CD4-positive, CD25-positive, alpha-beta regulatory T cell (primary cell): ENCODE measurements around the gene TXNDC11. TPM values are rescaled to one million over a fixed set of nuclear protein-coding genes. Genes with fewer than 3 reads are reported as not detected.

Experiments
- ATAC-seq, 2 donors: fragments of 150-1000 bp; cut with Tn5 transposase; one replicate each; pipeline ENCODE4 v1.10.0; 2021; ENCODE audit warnings: low read depth in 2 of 2, moderate number of reproducible peaks in 2 of 2, moderate library complexity in 1 of 2
- DNase-seq, 3 donors: peaks; one replicate each; pipeline versions ENCODE4 v3.0.0 to v3.0.0-alpha.2; 2012 to 2022; ENCODE audit warnings: mixed read lengths in 1 of 3
- H3K27ac ChIP-seq: one replicate; pipeline ENCODE4 v1.7.0; 2013; ENCODE audit warnings: mild to moderate bottlenecking, low read length; ENCODE audit not compliant: insufficient read depth, poor library complexity, severe bottlenecking
- H3K27me3 ChIP-seq: one replicate; pipeline ENCODE4 v1.7.0; 2013; ENCODE audit warnings: low read length; ENCODE audit not compliant: control insufficient read depth, insufficient read depth
- H3K36me3 ChIP-seq: one replicate; pipeline ENCODE4 v1.7.0; 2013; ENCODE audit warnings: mild to moderate bottlenecking, low read length, moderate library complexity; ENCODE audit not compliant: control insufficient read depth, insufficient read depth
- H3K4me1 ChIP-seq: 2 replicates; pipeline ENCODE4 v1.7.0; 2013; ENCODE audit warnings: mild to moderate bottlenecking, low read length; ENCODE audit not compliant: insufficient read depth, control insufficient read depth, poor library complexity, severe bottlenecking
- H3K4me3 ChIP-seq: one replicate; pipeline ENCODE4 v1.7.0; 2013; ENCODE audit warnings: low read depth, mild to moderate bottlenecking, low read length, moderate library complexity
- H3K9me3 ChIP-seq, 2 experiments: 1 replicate in 1 of 2; 2 replicates in 1 of 2; pipeline ENCODE4 v1.7.0; 2013; ENCODE audit warnings: low read length in 2 of 2, mild to moderate bottlenecking in 1 of 2, moderate library complexity in 1 of 2; ENCODE audit not compliant: control insufficient read depth in 2 of 2
- H3K27ac Mint-ChIP-seq, 3 donors: one replicate each; pipeline ENCODE4 v1.8.0; 2020 to 2022; ENCODE audit warnings: mild to moderate bottlenecking in 3 of 3, mixed read lengths in 3 of 3, moderate library complexity in 2 of 3
- H3K27me3 Mint-ChIP-seq: one replicate; pipeline ENCODE4 v1.8.0; 2022; ENCODE audit warnings: mild to moderate bottlenecking, mixed read lengths
- H3K36me3 Mint-ChIP-seq: one replicate; pipeline ENCODE4 v1.8.0; 2020; ENCODE audit warnings: mixed read lengths
- H3K4me1 Mint-ChIP-seq, 4 donors: one replicate each; pipeline ENCODE4 v1.8.0; 2020 to 2022; ENCODE audit warnings: mixed read lengths in 4 of 4, mild to moderate bottlenecking in 1 of 4
- H3K4me3 Mint-ChIP-seq, 4 donors: one replicate each; pipeline ENCODE4 v1.8.0; 2020 to 2022; ENCODE audit warnings: mild to moderate bottlenecking in 4 of 4, mixed read lengths in 4 of 4, moderate library complexity in 3 of 4
- H3K9me3 Mint-ChIP-seq, 7 donors: one replicate each; pipeline ENCODE4 v1.8.0; 2020 to 2022; ENCODE audit warnings: mixed read lengths in 7 of 7, mild to moderate bottlenecking in 3 of 7, moderate library complexity in 2 of 7
- polyA plus RNA-seq, 4 donors: library from polyadenylated mRNA; unstranded; fragments of 300-500 nt; fragmentation: Illumina TruSeq; gene quantifications; one replicate each; pipeline ENCODE4 v1.2.3, GENCODE V29; 2021
- total RNA-seq: library from RNA; stranded (reverse); gene quantifications from one replicate; pipeline ENCODE4 v1.2.3, GENCODE V29; 2022

The TXNDC11 gene
- total and polyA plus RNA-seq, 5 donors from 2014 or later = 64.9 to 178 (median 71.3) TPM

DNA sequence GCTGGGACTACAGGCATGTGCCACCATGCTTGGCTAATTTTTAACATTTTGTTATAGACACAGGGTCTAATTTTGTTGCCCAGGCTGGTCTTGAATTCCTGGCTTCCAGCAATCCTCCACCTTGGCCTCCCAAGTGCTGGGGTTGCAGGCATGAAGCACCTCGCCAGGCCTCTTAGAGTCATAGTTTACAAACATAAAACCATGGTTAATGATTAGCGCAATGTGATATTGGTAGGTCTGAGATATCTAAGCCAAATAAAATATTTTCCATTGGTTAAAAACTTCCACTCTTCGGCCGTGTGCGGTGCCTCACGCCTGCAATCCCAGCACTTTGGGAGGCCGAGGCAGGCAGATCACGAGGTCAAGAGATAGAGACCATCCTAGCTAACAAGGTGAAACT, 16.6 kb downstream of the TXNDC11 start:
- no peak overlapping the region for H3K4me3 Mint-ChIP-seq
- Histone ChIP-seq H3K36me3 (peaks cover 69% of the 10 kb centered on the region), H3K9me3 (no peaks in the 10 kb centered on the region), H3K27ac (no peak overlapping the region), H3K4me1 (peaks cover 37% of the 10 kb centered on the region), H3K4me3 (no peak overlapping the region), H3K27me3 (no peaks in the 10 kb centered on the region)
- peaks cover 44 to 63% (median 55%) of the 10 kb centered on the region in 4 donors for H3K4me1 Mint-ChIP-seq
- DNase-seq = no peak
- H3K27me3 Mint-ChIP-seq = no peaks in the 10 kb centered on the region
- no peak for ATAC-seq
- peak overlapping the region in 1 of 3 donors; percentile 49 for H3K27ac Mint-ChIP-seq
- peaks cover 54% of the 10 kb centered on the region for H3K36me3 Mint-ChIP-seq
- no peaks in the 10 kb centered on the region for H3K9me3 Mint-ChIP-seq

DNA sequence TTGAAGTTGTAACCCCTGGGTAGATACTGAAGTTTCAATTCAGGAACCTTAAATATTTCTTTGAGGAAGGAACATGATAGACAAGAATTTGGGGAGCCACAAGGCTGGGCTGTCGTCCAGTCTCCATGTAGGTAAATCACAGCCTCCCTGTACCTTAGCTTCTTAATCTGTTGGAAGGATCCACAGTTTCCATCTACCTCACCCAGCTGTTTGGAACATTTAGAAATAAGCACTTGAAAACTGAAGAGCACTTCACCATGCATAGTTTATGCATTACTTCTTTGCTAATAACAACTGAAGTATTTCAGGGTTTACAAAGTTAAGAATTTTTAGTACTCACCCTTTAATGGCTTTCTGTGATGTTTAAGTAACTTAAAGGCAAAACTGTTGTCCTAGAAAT, 17.2 kb downstream of the TXNDC11 start:
- Histone ChIP-seq H3K4me3 (no peak overlapping the region), H3K4me1 (peaks cover 31% of the 10 kb centered on the region), H3K27me3 (no peaks in the 10 kb centered on the region), H3K9me3 (no peaks in the 10 kb centered on the region), H3K27ac (no peak overlapping the region), H3K36me3 (peaks cover 69% of the 10 kb centered on the region)
- no peaks in the 10 kb centered on the region for H3K9me3 Mint-ChIP-seq
- H3K36me3 Mint-ChIP-seq = peaks cover 51% of the 10 kb centered on the region
- ATAC-seq (no peak), DNase-seq (no peak)
- peak overlapping the region in 2 of 3 donors; percentile 26 to 40 for H3K27ac Mint-ChIP-seq
- no peaks in the 10 kb centered on the region for H3K27me3 Mint-ChIP-seq
- no peak overlapping the region for H3K4me3 Mint-ChIP-seq
- peaks cover 41 to 59% (median 51%) of the 10 kb centered on the region in 4 donors for H3K4me1 Mint-ChIP-seq

DNA sequence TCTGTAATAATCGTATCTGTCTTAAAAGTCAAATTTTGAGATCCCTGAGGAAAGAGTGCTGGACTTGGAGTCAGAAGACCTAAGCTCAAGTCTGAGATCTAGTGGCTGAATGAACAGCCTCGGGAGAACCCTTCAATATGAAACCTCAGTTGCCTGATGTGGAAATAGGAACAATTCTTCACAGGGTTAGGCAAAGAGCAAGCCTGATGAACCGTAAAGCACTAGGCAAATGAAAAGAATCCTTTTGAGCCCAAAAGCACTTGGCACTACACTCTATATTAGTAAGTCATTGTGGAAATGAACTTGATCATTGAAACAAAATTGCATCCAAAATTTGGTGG, 20.2 kb downstream of the TXNDC11 start:
- ATAC-seq (no peak), DNase-seq (no peak)
- Histone ChIP-seq H3K36me3 (peaks cover 79% of the 10 kb centered on the region), H3K27me3 (no peaks in the 10 kb centered on the region), H3K4me1 (peaks cover 2% of the 10 kb centered on the region), H3K27ac (no peak overlapping the region), H3K9me3 (no peaks in the 10 kb centered on the region), H3K4me3 (no peak overlapping the region)
- Mint-ChIP-seq H3K36me3 (peaks cover 37% of the 10 kb centered on the region), H3K27ac (peak overlapping the region; percentile 63 to 79 (median 70)), H3K4me1 (peaks cover 34 to 48% (median 39%) of the 10 kb centered on the region in 4 donors), H3K27me3 (no peaks in the 10 kb centered on the region), H3K9me3 (no peaks in the 10 kb centered on the region), H3K4me3 (no peak overlapping the region)

DNA sequence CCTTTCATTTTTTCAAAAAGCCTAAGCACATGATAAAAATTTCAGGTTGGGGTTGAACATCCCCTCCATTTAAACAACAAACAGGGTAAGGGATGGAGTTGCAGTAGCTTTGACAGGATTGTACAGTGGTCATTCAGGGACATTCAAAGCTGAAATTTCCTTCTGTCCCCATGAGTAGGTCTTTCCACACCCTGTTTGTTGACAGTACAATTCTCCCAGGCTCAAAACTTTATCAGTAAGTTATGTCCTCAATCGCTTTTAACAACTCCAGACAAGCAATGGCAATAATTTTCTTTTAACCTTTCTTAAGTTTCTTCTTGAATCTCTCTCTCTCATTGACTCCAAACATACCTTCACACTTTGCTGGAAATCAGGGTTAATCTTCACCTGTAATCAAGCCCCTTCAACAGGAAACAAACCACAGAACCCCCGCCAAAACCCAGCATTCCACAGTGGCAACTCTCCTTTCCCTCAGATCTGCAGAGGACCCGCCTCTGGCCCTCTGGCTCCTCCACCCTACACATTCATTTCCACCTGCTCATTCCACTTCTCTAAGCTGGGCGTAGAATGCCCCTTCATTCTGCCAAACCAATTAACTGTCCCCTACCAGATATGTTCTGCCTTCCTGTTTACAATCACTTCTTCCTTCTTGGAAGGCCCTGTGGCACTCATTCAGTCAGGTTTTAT, 20.7 kb downstream of the TXNDC11 start:
- Histone ChIP-seq H3K4me3 (no peak overlapping the region), H3K36me3 (peaks cover 79% of the 10 kb centered on the region), H3K27ac (no peak overlapping the region), H3K27me3 (no peaks in the 10 kb centered on the region), H3K4me1 (no peaks in the 10 kb centered on the region), H3K9me3 (no peaks in the 10 kb centered on the region)
- Mint-ChIP-seq H3K4me3 (no peak overlapping the region), H3K27ac (peak overlapping the region; percentile 63 to 79 (median 70)), H3K4me1 (peaks cover 30 to 48% (median 40%) of the 10 kb centered on the region in 4 donors), H3K9me3 (no peaks in the 10 kb centered on the region), H3K27me3 (no peaks in the 10 kb centered on the region), H3K36me3 (peaks cover 37% of the 10 kb centered on the region)
- ATAC-seq (no peak), DNase-seq (no peak)

DNA sequence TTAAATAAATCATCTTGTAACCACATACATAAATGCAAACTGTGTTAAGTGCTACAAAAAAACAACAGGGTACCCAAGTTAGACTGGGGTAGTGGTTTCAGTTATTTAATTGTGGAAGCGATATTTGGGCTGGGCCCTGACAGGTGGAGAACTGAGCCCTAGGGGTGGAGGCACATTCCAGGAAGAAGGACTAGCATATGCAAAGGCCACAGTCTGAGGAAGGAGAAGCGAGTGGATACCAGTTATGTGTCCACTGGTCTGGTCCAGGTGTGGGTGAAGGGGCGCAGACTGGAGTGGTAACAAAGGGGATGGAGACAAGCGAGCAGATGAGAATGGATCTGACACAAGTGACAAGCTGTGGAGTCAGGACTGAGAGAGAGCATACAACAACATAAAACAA, 22.9 kb downstream of the TXNDC11 start:
- no peaks in the 10 kb centered on the region for H3K9me3 ChIP-seq
- H3K27me3 Mint-ChIP-seq = no peaks in the 10 kb centered on the region
- no peak overlapping the region for H3K27ac ChIP-seq
- ATAC-seq (no peak), DNase-seq (no peak)
- H3K36me3 Mint-ChIP-seq = peaks cover 43% of the 10 kb centered on the region
- peaks cover 33 to 52% (median 46%) of the 10 kb centered on the region in 4 donors for H3K4me1 Mint-ChIP-seq
- H3K9me3 Mint-ChIP-seq = no peaks in the 10 kb centered on the region
- peaks cover 70% of the 10 kb centered on the region for H3K36me3 ChIP-seq
- peak overlapping the region; percentile 4 to 44 (median 32) for H3K27ac Mint-ChIP-seq
- no peak overlapping the region for H3K4me3 ChIP-seq
- H3K4me3 Mint-ChIP-seq = peak overlapping the region in 1 of 4 donors; percentile 47
- no peaks in the 10 kb centered on the region for H3K4me1 ChIP-seq
- no peaks in the 10 kb centered on the region for H3K27me3 ChIP-seq

DNA sequence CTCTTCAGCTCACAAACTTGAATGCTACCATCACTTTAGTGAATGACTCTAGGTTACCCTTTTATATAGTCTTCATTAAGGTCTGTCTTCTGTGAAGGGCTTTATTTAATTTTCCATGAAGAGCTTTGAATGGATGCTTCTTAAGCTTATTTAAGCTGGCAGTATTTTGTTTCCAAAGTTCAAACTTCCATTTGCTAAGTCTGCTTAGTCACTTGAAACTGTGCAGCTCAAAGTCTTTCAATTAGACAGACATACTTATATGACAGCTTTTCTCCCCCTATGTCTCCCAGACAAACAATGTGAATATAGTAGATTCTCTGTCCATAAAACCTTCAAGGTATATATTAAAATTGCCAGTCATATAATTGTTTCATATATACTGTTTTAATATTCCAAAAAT, 23.5 kb downstream of the TXNDC11 start:
- H3K27me3 ChIP-seq = no peaks in the 10 kb centered on the region
- no peaks in the 10 kb centered on the region for H3K9me3 Mint-ChIP-seq
- H3K27ac ChIP-seq = no peak overlapping the region
- ATAC-seq = no peak
- H3K4me3 Mint-ChIP-seq = no peak overlapping the region
- H3K4me1 ChIP-seq = no peaks in the 10 kb centered on the region
- H3K27me3 Mint-ChIP-seq = peaks cover 4% of the 10 kb centered on the region
- peaks cover 46% of the 10 kb centered on the region for H3K36me3 Mint-ChIP-seq
- peaks cover 66% of the 10 kb centered on the region for H3K36me3 ChIP-seq
- no peak overlapping the region for H3K4me3 ChIP-seq
- H3K9me3 ChIP-seq = no peaks in the 10 kb centered on the region
- peaks cover 36 to 54% (median 48%) of the 10 kb centered on the region in 4 donors for H3K4me1 Mint-ChIP-seq
- H3K27ac Mint-ChIP-seq = no peak overlapping the region
- DNase-seq = no peak

DNA sequence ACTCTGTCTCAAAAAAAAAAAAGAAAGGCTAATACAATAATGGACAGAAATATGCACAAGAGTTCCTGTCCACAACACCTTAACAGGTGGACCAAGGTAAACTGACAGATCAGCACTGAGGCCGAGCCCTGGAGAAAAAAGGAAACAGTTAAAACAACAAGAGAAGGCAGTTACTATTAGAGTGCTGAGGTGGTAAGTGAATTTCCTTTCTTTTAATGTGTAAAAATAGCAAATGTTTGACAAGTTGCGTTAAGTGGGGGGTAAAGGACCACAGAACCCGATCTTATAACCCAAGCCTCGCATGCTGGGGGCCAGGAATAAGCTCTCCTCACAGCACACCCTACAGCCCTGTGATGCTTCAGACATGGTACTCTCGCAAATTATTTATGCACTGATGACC, 24.8 kb downstream of the TXNDC11 start:
- H3K9me3 Mint-ChIP-seq = no peaks in the 10 kb centered on the region
- H3K36me3 Mint-ChIP-seq = peaks cover 41% of the 10 kb centered on the region
- H3K27ac Mint-ChIP-seq = peak overlapping the region in 2 of 3 donors; percentile 85
- no peaks in the 10 kb centered on the region for H3K9me3 ChIP-seq
- H3K4me1 Mint-ChIP-seq = peaks cover 31 to 44% (median 42%) of the 10 kb centered on the region in 4 donors
- peaks cover 4% of the 10 kb centered on the region for H3K27me3 Mint-ChIP-seq
- no peak for ATAC-seq
- peak overlapping the region in 1 of 4 donors; percentile 19 for H3K4me3 Mint-ChIP-seq
- peaks cover 69% of the 10 kb centered on the region for H3K36me3 ChIP-seq
- no peaks in the 10 kb centered on the region for H3K4me1 ChIP-seq
- H3K4me3 ChIP-seq = no peak overlapping the region
- peak overlapping the region; percentile 7 for H3K27ac ChIP-seq
- DNase-seq = no peak
- no peaks in the 10 kb centered on the region for H3K27me3 ChIP-seq

DNA sequence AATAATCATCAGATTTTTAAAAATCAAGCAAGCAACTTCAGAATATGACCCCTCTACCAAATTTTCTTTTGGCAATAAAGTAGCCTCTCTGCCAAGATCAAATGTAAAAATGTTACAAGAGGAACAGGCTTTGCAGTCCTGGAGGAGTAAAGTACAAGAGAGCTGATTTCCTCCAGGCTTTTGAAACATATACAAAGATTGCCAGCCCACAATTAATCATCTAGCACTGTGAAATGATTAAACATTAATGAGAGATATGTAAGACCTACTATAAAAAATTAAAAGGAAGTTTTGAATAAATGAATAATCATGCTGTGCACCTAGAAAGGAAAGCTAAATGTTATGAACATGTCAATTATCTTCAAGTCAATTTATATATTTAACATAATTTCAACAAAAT, 26.3 kb downstream of the TXNDC11 start:
- ATAC-seq = no peak

More for the DNA sequence above, 26.3 kb downstream of the TXNDC11 start:
- peaks cover 4% of the 10 kb centered on the region for H3K27me3 Mint-ChIP-seq
- DNase-seq = no peak
- Histone ChIP-seq H3K4me3 (no peak overlapping the region), H3K9me3 (no peaks in the 10 kb centered on the region), H3K36me3 (peaks cover 62% of the 10 kb centered on the region), H3K4me1 (no peaks in the 10 kb centered on the region), H3K27ac (no peak overlapping the region), H3K27me3 (no peaks in the 10 kb centered on the region)
- peaks cover 29 to 43% (median 33%) of the 10 kb centered on the region in 4 donors for H3K4me1 Mint-ChIP-seq
- peak overlapping the region in 2 of 3 donors; percentile 14 to 91 for H3K27ac Mint-ChIP-seq
- H3K4me3 Mint-ChIP-seq = no peak overlapping the region
- H3K9me3 Mint-ChIP-seq = no peaks in the 10 kb centered on the region
- H3K36me3 Mint-ChIP-seq = peaks cover 34% of the 10 kb centered on the region
